ENCODE results near the gene PTCD2.
"Not testable (repeated sequence)": the region's sequence is repeated elsewhere in the genome, so short reads cannot be mapped to it uniquely, and the experiment has no call there.

Gene PTCD2

GRCh38 chr5:72379936-72380335 is 59.8 kb downstream of the PTCD2 start:
- no peak for DNase-seq (ENCODE audit: low spot score)

DNA sequence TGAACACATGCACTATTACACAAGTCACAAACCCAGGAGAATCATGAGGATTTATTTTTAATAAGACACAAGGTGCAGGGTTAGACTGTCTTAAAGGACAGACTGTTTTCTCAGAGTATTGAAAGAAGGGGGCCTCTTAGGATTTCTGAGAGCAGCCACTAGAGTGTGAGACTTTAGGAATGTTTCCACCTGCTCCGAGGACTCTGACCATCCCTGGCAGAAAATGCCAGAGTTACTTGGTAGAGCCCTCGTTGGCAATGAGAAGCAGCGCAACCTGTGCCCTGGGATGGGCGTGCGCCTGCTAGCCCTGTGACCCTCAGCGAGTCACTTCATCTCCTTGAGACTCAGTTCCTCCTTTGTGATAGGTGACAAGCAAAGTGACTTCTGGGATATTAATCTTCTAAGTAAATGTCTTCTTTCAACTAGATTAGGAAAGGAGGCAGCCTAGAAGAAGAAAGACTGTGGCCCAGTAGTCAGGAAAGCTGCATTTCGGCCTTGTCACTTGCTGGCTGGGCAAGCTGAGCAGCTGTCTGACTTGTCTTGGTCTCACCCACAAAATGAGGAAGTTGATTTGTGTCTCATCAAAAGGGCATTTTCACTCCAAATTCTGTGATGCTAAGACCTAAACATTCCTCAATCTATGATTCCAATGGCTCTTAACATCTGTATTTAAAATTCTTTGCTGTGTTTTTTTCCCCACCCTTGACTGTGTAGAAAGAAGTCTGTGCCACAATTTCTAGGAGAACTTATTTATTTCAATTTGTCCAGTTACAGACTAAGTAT is 60.5 kb downstream of the PTCD2 start:
- DNase-seq (ENCODE audit: low spot score): no peak

DNA sequence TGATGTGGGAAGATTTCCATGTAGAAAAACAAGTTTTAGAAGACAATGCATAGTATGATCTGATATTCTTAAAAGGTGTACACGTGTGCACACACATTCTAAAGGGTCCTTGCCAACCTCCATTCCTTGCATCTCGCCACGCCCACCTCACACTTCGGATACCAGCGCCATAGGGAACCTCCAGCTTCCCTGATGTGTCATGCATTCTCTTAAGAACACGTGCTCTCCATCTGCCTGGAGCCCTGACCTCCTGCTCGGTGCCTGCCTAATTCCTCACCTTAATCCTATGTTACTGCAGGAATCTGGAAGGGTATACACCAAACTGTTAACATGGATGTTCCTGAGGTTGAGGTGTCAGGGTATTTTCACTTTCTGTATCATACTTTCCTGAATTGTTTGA is 63.1 kb downstream of the PTCD2 start:
- peak; percentile 70 for DNase-seq (ENCODE audit: low spot score)

DNA sequence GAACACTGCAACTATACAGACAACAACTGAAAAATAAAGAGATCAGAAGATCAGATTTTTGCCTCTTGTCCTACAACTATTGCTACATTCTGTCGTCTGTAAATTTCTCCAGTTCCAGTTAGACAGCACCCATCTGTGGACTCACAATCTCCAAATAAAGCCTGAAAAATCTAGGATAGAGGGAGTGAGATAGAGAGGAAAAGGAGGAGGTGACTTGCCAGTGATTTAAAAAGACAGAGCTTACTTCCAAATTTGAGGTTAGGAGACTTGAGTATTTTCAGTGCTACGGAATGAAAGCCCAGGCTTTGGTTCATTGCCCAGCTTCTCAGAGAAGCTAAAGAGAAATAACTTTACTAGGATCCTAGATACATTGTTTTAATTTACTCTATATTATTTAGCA is 63.6 kb downstream of the PTCD2 start:
- DNase-seq (ENCODE audit: low spot score): no peak

DNA sequence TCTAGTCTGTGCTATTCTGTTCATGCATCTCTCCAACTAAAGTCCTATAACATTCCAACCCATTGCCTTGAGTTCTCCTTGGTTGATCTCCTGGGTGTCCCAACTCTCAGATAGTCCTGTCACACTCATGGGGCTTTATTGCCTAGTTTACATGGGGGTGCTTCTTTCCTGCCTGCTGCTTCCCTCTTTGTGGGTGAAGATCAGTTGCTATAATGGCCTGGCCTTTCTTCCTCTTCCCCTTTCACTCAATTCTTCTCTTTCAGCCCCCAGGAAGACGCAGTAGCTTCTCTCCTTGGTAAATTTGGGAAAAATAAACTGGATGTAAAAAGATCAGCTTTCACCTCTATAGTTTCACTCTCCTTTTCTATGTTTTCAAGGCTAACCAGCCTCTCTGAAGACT is 66.5 kb downstream of the PTCD2 start:
- no peak for DNase-seq (ENCODE audit: low spot score)

DNA sequence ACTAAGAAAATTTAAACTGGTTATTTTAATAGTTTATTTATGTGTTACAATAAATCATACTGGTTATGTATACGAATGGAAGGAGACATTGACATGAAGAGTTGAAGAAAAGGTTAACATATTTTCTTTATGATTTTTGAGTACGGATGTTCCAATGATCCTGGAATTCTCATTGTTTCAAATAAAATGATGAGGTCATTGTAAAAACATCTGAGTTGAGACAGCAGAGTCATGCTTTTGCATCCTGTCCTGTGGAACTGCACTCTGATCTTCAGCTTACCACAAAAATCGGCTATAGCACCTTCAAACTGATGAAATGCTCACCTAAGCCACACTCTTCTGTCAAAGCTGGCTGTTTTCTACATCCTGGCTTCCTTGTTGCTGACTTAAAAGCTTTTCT is 67.8 kb downstream of the PTCD2 start:
- DNase-seq (ENCODE audit: low spot score): peak; percentile 80

DNA sequence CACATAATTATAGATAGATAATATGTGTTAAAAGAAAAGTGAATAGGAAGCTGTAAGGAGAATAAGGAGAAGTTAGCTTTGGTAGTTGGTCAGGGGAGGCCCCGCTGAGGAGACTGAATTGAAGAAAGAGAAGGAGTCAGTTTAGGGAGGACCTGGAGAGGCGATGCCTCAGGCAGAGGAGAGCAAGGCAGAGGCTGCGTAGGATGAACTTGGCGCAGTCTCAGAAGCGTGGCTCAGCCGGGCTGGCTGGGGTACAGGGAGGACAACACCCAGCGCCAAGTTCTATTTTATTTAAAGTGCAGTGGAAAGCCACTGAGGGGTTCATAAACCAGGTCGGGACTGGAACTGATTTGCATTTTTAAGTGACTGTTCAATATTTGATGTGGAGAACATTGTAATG is 68.5 kb downstream of the PTCD2 start:
- DNase-seq (ENCODE audit: low spot score): peak; percentile 60

DNA sequence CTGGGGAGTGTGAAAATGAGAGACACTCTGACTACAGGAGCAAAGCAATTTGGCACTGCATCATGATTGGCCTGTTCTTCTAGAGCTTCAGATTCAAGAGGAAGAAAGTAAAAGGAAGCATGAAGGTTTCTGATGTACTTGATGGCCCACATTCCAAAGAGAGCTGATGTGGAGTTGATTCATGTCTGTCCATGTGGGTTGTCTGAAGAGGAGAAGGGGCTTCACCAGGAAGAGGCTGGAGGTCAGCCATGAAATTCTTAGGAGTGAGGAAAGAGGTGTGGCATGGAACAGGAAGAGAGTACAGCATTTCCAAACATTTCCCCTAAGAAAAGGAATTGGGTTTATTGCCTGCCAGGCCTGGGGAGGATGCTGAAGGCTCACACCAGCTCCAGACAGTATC is 70.7 kb downstream of the PTCD2 start:
- no peak for DNase-seq (ENCODE audit: low spot score)

- DNase-seq (ENCODE audit: low spot score): peak; percentile 29
These were observed 72.2 kb downstream of the PTCD2 start for GRCh38 chr5:72392326-72392733.

- DNase-seq (ENCODE audit: low spot score): no peak
These were observed 72.9 kb downstream of the PTCD2 start for GRCh38 chr5:72393052-72393451.

GRCh38 chr5:72394688-72395087 is 74.5 kb downstream of the PTCD2 start:
- DNase-seq (ENCODE audit: low spot score): no peak

- no peak for DNase-seq (ENCODE audit: low spot score)
These were observed 77.7 kb downstream of the PTCD2 start for GRCh38 chr5:72397836-72398235.

- no peak for DNase-seq (ENCODE audit: low spot score)
These were observed 80.8 kb downstream of the PTCD2 start for GRCh38 chr5:72400950-72401349.

DNA sequence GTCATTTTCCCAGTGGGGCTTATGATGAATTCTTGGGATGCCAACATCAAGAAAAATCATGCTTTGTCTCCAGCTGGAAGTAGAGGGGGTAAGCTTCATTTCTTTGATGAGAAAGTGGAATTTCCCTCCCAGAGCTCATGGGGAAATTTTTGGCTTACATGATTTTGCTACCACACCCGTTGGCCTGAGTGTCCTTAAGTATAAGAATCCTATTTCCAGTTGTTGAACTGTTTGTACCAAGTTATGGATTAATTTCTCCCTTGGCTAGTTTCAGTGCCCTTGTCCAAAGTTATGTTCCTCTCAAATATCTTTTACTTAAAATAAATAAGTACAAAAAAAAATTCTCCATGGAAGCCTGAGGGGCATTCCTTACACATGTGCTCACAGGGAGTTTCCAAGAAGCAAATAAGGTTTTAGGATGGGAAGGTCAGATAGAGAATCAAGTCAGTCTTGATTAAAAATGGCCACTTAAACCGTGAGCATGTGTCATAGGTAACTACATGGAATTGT is 82.3 kb downstream of the PTCD2 start:
- DNase-seq (ENCODE audit: low spot score): peak; percentile 37

- no peak for DNase-seq (ENCODE audit: low spot score)
These were observed 82.9 kb downstream of the PTCD2 start for GRCh38 chr5:72402959-72403628.

GRCh38 chr5:72404771-72405170 is 84.6 kb downstream of the PTCD2 start:
- DNase-seq (ENCODE audit: low spot score): not testable (repeated sequence)

GRCh38 chr5:72407078-72407477 is 86.9 kb downstream of the PTCD2 start:
- DNase-seq (ENCODE audit: low spot score): no peak

DNA sequence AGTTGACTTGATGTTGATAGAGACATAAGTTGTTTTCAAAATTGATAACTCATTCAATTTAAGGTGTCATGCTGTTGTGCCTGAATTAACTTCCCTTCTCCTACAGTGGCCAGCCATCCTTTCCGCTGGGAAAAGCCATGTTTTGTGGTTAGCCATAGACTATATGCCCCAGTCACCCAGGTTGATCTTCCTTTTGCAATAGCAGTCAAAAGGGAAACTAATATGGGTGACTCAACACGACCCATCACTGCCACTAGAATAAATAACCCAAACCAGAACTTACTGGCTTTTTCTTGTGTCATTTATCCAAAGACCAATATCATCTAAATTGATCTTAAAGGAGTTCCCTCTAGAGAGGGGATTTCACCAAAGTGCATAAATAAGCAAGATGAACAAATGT is 87.4 kb downstream of the PTCD2 start:
- no peak for DNase-seq (ENCODE audit: low spot score)

GRCh38 chr5:72408127-72408526 is 88.0 kb downstream of the PTCD2 start:
- DNase-seq (ENCODE audit: low spot score): no peak

- no peak for DNase-seq (ENCODE audit: low spot score)
These were observed 88.4 kb downstream of the PTCD2 start for GRCh38 chr5:72408603-72409002.

DNA sequence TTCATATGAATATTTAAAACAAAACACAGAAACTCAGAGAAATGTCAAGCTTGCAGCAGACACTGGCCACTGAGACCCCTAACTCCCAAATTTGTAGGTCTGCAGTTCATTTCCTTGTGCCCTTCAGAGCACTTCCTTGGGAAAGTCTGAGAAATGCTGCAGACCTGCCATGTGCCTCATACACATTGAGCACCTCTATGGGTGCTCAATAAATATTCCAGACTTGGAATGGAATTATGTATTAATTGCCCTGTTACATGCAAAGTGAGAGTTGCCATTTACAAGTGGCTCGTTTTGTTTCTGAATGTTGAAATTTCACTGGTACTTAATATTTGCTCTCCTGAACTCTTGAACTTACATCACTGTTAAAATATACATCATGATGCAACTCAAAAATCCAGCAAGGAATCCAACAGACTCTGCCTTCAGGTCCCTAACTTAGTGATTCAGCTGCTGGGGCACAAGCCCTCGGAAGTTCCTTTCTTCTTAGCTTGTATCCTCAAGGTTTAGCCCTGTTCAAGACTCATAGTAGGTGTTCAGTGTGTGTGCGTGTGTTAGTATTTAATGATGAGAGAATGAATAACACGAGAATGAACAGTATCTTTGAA is 90.6 kb downstream of the PTCD2 start:
- DNase-seq (ENCODE audit: low spot score): peak; percentile 27

GRCh38 chr5:72412283-72413055 is 92.3 kb downstream of the PTCD2 start:
- peak; percentile 67 for DNase-seq (ENCODE audit: low spot score)
